Loucy (cell line): ENCODE data around the gene ARHGAP10.
A peak's percentile ranks its signal among the peaks of the same experiment; 100 is the strongest.

Experiments
- H2AFZ ChIP-seq: fragments of 200-600 bp; sonication (generic); 2 replicates; pipeline ENCODE4 v1.6.0; 2016; ENCODE audit warnings: antibody characterized with exemption, mild to moderate bottlenecking, low read length, moderate library complexity
- H3F3A ChIP-seq: fragments of 200-600 bp; 2 replicates; pipeline ENCODE4 v1.6.0; 2016; ENCODE audit warnings: antibody characterized with exemption, low read depth, mild to moderate bottlenecking
- H3K27me3 ChIP-seq: fragments of 200-600 bp; sonication (generic); 2 replicates; pipeline ENCODE4 v1.6.1; 2014; ENCODE audit warnings: low read length, mild to moderate bottlenecking; ENCODE audit not compliant: insufficient read depth, poor library complexity, severe bottlenecking
- H3K36me3 ChIP-seq: fragments of 200-600 bp; sonication (generic); 2 replicates; pipeline ENCODE4 v1.6.1; 2016; ENCODE audit warnings: low read length; ENCODE audit not compliant: insufficient read depth
- H3K4me1 ChIP-seq: fragments of 200-600 bp; sonication (generic); 2 replicates; pipeline ENCODE4 v1.5.1; 2014; ENCODE audit warnings: low read length, mild to moderate bottlenecking; ENCODE audit not compliant: insufficient read depth, poor library complexity, severe bottlenecking
- H3K4me2 ChIP-seq: fragments of 200-600 bp; sonication (generic); 2 replicates; pipeline ENCODE4 v1.6.0; 2014; ENCODE audit warnings: antibody characterized with exemption, low read length, low read depth, mild to moderate bottlenecking; ENCODE audit not compliant: poor library complexity, severe bottlenecking
- H3K4me3 ChIP-seq: fragments of 200-600 bp; sonication (generic); 2 replicates; pipeline ENCODE4 v1.5.1; 2014; ENCODE audit warnings: low read length, mild to moderate bottlenecking, mixed read lengths; ENCODE audit not compliant: poor library complexity, severe bottlenecking
- H3K79me2 ChIP-seq: fragments of 200-600 bp; sonication (generic); 2 replicates; pipeline ENCODE4 v1.6.1; 2014; ENCODE audit warnings: low read length; ENCODE audit not compliant: insufficient read depth
- H3K9ac ChIP-seq: fragments of 200-600 bp; sonication (generic); 2 replicates; pipeline ENCODE4 v1.6.0; 2014; ENCODE audit warnings: mild to moderate bottlenecking, low read depth, low read length, moderate library complexity; ENCODE audit not compliant: poor library complexity, severe bottlenecking
- H3K9me2 ChIP-seq: fragments of 200-600 bp; sonication (generic); replicated peaks from 2 replicates; pipeline ENCODE4 v1.6.1; 2016; ENCODE audit warnings: low read depth, low read length, mixed read lengths
- H3K9me3 ChIP-seq: fragments of 200-600 bp; sonication (generic); 2 replicates; pipeline ENCODE4 v1.6.1; 2014; ENCODE audit warnings: mild to moderate bottlenecking, antibody characterized with exemption, low read length, low read depth; ENCODE audit not compliant: insufficient read depth
- H4K20me1 ChIP-seq: fragments of 200-600 bp; sonication (generic); 2 replicates; pipeline ENCODE4 v1.6.0; 2014; ENCODE audit warnings: antibody characterized with exemption, low read length, mild to moderate bottlenecking; ENCODE audit not compliant: insufficient read depth, poor library complexity, severe bottlenecking
- EZH2phosphoT487 ChIP-seq: fragments of 200-600 bp; IDR thresholded peaks from 2 replicates; pipeline ENCODE4 v1.6.1; 2018; ENCODE audit warnings: antibody characterized with exemption, mild to moderate bottlenecking, moderate library complexity, borderline replicate concordance
- TF ChIP-seq, protein P1 (sequence below): fragments of 200-600 bp; sonication (generic); conservative IDR thresholded peaks from 2 replicates; pipeline ENCODE4 v1.5.1; 2014; ENCODE audit warnings: mild to moderate bottlenecking, antibody characterized with exemption, low read length

Gene ARHGAP10

DNA sequence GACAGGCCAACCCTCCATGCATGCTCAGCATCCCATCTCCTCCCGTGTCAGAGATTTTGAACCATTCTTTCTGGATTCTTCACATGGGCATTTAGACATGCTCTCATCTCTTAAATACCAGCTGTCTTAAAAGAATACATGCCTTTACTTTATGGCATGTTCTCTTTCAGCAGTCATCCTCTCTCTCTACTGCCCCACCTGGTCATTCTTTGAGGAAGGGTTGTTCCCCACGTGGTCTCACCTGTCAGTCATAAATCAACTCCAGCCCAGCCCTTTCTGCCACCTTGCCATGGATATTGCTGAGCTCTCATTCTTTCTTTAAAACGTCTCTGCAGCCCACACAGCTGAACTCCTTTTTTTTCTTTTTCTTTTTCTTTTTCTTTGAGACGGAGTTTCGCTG lies 111.3 kb downstream of the ARHGAP10 start:
- Histone ChIP-seq H3K36me3 (peaks cover 6% of the 10 kb centered on the region; the same call in 1 of the 2 replicates), H3K4me1 (peaks cover 7% of the 10 kb centered on the region), H3K9me2 (no peaks in the 10 kb centered on the region), H3K4me2 (no peak overlapping the region), H3K9me3 (no peaks in the 10 kb centered on the region), H3K27me3 (no peaks in the 10 kb centered on the region), H2AFZ (no peak overlapping the region), H3F3A (no peaks in the 10 kb centered on the region), H3K9ac (no peak overlapping the region), H4K20me1 (no peaks in the 10 kb centered on the region), H3K4me3 (no peak overlapping the region), H3K79me2 (no peaks in the 10 kb centered on the region)
- TF ChIP-seq, protein P1, sequence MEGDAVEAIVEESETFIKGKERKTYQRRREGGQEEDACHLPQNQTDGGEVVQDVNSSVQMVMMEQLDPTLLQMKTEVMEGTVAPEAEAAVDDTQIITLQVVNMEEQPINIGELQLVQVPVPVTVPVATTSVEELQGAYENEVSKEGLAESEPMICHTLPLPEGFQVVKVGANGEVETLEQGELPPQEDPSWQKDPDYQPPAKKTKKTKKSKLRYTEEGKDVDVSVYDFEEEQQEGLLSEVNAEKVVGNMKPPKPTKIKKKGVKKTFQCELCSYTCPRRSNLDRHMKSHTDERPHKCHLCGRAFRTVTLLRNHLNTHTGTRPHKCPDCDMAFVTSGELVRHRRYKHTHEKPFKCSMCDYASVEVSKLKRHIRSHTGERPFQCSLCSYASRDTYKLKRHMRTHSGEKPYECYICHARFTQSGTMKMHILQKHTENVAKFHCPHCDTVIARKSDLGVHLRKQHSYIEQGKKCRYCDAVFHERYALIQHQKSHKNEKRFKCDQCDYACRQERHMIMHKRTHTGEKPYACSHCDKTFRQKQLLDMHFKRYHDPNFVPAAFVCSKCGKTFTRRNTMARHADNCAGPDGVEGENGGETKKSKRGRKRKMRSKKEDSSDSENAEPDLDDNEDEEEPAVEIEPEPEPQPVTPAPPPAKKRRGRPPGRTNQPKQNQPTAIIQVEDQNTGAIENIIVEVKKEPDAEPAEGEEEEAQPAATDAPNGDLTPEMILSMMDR = peak; percentile 61
- TF ChIP-seq EZH2phosphoT487 = no peak

DNA sequence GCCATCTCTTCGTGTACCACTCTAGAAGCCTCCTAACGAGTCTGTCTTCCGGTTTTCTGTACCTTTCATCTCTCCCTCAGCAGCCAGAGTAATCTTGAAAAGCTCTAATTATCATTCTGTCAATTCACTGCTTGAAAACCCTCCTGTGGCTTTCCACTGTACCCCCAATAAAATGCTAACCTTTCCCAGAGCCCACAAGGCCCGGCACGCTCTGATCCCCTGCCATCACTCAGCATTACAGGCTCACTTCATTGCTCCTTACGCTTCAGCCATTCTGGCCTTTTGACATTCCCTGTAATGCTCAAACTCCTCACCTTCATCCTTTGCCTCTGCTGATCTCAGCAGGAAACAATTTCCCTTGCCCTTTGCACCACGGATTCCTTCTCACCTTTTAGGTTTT lies 112.9 kb downstream of the ARHGAP10 start:
- H3K27me3 ChIP-seq = no peaks in the 10 kb centered on the region
- H3K79me2 ChIP-seq = no peaks in the 10 kb centered on the region
- no peaks in the 10 kb centered on the region; the same call in 1 of the 2 replicates for H3K9me3 ChIP-seq
- no peak overlapping the region for H2AFZ ChIP-seq
- peaks cover 6% of the 10 kb centered on the region; the same call in 1 of the 2 replicates for H3K36me3 ChIP-seq
- H3F3A ChIP-seq = no peaks in the 10 kb centered on the region
- no peaks in the 10 kb centered on the region for H4K20me1 ChIP-seq
- H3K9ac ChIP-seq = no peak overlapping the region
- peaks cover 7% of the 10 kb centered on the region for H3K4me1 ChIP-seq
- no peak overlapping the region for H3K4me2 ChIP-seq
- no peak for TF ChIP-seq EZH2phosphoT487
- TF ChIP-seq, protein P1 = no peak
- no peaks in the 10 kb centered on the region for H3K9me2 ChIP-seq
- H3K4me3 ChIP-seq = no peak overlapping the region

DNA sequence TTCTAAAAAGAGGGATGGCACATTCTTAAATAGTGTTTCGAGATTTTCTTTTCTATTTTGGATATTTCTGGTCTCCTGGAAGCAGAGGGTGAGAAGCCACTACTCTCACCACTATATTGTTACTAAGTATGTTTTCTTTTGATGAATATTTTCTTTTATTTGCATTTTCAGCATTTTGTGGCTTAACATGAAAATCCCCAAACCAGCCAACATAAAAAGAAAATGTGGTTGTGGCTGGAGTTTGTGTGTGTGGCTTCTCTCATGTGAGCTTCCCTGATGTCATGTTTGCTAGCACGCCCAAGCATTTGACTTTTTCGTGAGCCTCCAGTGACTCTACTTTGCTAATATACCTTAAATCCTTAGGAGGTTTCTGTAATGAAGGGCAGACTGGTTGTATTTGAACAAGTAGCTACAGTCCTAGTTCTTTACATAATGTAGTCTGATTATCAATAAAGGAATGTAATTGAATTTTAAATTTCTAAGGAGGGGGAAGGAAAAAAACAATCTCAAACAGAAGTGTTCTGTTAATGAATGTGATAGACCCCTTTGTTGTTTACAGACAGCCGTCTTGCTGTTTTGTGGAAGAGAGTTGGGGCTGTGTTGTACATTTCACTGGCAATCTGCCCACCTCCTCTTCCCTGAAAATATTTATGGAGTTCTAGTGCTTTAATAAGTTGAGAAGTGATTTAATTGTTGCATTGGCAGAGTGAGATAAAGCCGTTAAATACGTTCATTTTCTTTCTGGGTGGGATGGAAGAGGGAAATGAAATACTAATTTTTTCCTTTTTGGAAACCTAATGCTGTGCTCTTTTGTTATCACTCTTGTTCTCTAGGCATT lies 114.6 kb downstream of the ARHGAP10 start:
- Histone ChIP-seq H2AFZ (no peak overlapping the region), H3K4me3 (no peak overlapping the region), H3K79me2 (no peaks in the 10 kb centered on the region), H3K9me2 (no peaks in the 10 kb centered on the region), H3K9ac (no peak overlapping the region), H4K20me1 (no peaks in the 10 kb centered on the region), H3K4me1 (peaks cover 7% of the 10 kb centered on the region), H3K36me3 (peaks cover 15% of the 10 kb centered on the region; the same call in 1 of the 2 replicates), H3K9me3 (no peaks in the 10 kb centered on the region; the same call in 1 of the 2 replicates), H3F3A (no peaks in the 10 kb centered on the region), H3K27me3 (no peaks in the 10 kb centered on the region), H3K4me2 (no peak overlapping the region)
- TF ChIP-seq, protein P1 = no peak
- TF ChIP-seq EZH2phosphoT487 = no peak
